GM12891 (cell line): Measurements from ENCODE around the gene LCMT2.

ENCODE experiments used
- DNase-seq: peaks from one replicate; pipeline ENCODE4 v3.0.0; 2011; ENCODE audit warnings: low spot score; ENCODE audit not compliant: insufficient read length
- FAIRE-seq: peaks from 2 replicates; lab custom pipeline; 2011; peaks lifted over from hg19 to GRCh38; lab: Jason Lieb, UNC
- PAX5 ChIP-seq: IDR thresholded peaks from 2 replicates; pipeline ENCODE4 v1.6.1; 2011; ENCODE audit warnings: low read length, moderate library complexity, mild to moderate bottlenecking; ENCODE audit not compliant: insufficient read depth, severe bottlenecking
- POLR2A ChIP-seq: IDR thresholded peaks from 2 replicates; pipeline ENCODE4 v1.6.1; 2011; ENCODE audit warnings: low read depth, low read length, control low read depth
- POLR2AphosphoS5 ChIP-seq: IDR thresholded peaks from 2 replicates; pipeline ENCODE4 v1.6.1; 2011; ENCODE audit warnings: low read depth, low read length, control low read depth
- POU2F2 ChIP-seq: IDR thresholded peaks from 2 replicates; pipeline ENCODE4 v1.6.1; 2011; ENCODE audit warnings: low read depth, mild to moderate bottlenecking, control low read depth, low read length, moderate library complexity
- SPI1 ChIP-seq: IDR thresholded peaks from 2 replicates; pipeline ENCODE4 v1.6.1; 2011; ENCODE audit warnings: low read depth, low read length, control low read depth
- TAF1 ChIP-seq: IDR thresholded peaks from 2 replicates; pipeline ENCODE4 v1.6.1; 2011; ENCODE audit warnings: low read depth, low read length, control low read depth

Gene LCMT2

GRCh38 chr15:43278869-43279268 is 51.5 kb downstream of the LCMT2 start:
- FAIRE-seq (no peak), DNase-seq (no peak)
- TF ChIP-seq TAF1 = no peak
- TF ChIP-seq SPI1 = no peak
- TF ChIP-seq POLR2A = no peak
- no peak for TF ChIP-seq PAX5
- no peak for TF ChIP-seq POU2F2
- no peak for TF ChIP-seq POLR2AphosphoS5

- no peak for TF ChIP-seq POLR2AphosphoS5
- FAIRE-seq (no peak), DNase-seq (no peak)
Observed at GRCh38 chr15:43277901-43278300, 52.5 kb downstream of the LCMT2 start.

- DNase-seq = no peak
- peak; percentile 50 for FAIRE-seq
- TF ChIP-seq PAX5 (no peak), POLR2A (no peak), POU2F2 (no peak), TAF1 (no peak), POLR2AphosphoS5 (no peak), SPI1 (no peak)
Observed at GRCh38 chr15:43277231-43277823, 53.0 kb downstream of the LCMT2 start.

- no peak for TF ChIP-seq POLR2A
- FAIRE-seq (no peak), DNase-seq (no peak)
Observed at GRCh38 chr15:43276563-43277200, 53.7 kb downstream of the LCMT2 start.

GRCh38 chr15:43275740-43276562 is 54.4 kb downstream of the LCMT2 start:
- no peak for TF ChIP-seq PAX5
- FAIRE-seq (no peak), DNase-seq (no peak)

GRCh38 chr15:43274136-43274535 is 56.2 kb downstream of the LCMT2 start:
- no peak for DNase-seq
- TF ChIP-seq PAX5 (no peak), POU2F2 (no peak)
- no peak for FAIRE-seq
